HG03457 (cell line): ENCODE data around the gene ST3GAL3.
"Not testable (repeated sequence)": the region's sequence is repeated elsewhere in the genome, so short reads cannot be mapped to it uniquely, and the experiment has no call there.

Experiments
- ATAC-seq: cut with Tn5 transposase; IDR thresholded peaks from one replicate; pipeline ENCODE4 v1.9.1; 2021; ENCODE audit warnings: moderate number of reproducible peaks; ENCODE audit not compliant: unreplicated experiment

Gene ST3GAL3

DNA sequence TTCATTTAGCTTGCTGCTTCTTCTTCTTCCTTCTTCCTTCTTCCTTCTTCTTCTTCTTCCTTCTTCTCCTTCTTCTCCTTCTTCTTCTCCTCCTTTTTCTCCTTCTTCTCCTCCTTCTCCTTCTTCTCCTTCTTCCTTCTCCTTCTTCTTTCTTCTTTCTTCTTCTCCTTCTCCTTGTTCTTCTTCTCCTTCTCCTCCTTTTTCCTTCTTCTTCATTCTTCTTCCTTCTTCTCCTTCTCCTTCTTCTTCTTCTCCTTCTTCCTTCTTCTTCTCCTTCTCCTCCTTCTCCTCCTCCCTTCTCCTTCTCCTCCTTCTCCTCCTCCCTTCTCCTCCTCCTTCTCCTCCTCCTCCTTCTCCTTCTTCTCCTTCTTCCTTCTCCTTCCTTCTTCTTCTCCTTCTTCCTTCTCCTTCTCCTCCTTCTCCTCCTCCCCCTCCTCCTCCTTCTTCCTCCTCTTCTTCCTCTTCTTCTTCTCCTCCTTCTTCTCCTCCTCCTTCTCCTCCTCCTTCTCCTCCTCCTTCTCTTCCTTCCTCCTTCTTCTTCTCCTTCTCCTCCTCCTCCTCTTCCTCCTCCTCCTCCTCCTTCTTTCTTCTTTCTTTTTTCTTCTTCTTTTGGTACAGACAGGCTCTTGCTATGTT, 110.1 kb downstream of the ST3GAL3 start:
- no peak for ATAC-seq

GRCh38 chr1:43818691-43819090, 111.4 kb downstream of the ST3GAL3 start:
- no peak for ATAC-seq

DNA sequence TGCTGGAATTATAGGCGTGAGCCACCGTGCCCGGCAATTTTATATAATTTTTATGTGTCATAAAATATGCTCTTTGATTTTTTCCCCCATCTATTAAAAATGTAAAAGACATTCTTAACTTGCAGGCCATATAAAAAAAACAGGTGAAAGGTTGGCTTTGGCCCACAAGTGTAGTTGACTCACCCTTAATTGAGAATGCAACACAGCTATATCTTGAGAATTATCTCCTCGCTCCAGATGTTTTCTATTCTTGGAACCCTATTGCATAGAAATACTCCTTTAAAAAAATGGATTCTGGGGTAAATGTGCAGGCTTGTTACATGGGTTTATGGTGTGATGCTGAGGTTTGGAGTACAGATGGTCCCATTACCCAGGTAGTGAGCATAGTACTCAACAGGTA, 112.0 kb downstream of the ST3GAL3 start:
- ATAC-seq, result no peak

GRCh38 chr1:43821471-43821870, 114.1 kb downstream of the ST3GAL3 start:
- no peak for ATAC-seq

- ATAC-seq, result no peak
Measured at GRCh38 chr1:43822040-43822690, 114.8 kb downstream of the ST3GAL3 start.

- ATAC-seq, result no peak
Measured at GRCh38 chr1:43824795-43825194, 117.5 kb downstream of the ST3GAL3 start.

- no peak for ATAC-seq
Measured at GRCh38 chr1:43828574-43828973, 121.2 kb downstream of the ST3GAL3 start.

DNA sequence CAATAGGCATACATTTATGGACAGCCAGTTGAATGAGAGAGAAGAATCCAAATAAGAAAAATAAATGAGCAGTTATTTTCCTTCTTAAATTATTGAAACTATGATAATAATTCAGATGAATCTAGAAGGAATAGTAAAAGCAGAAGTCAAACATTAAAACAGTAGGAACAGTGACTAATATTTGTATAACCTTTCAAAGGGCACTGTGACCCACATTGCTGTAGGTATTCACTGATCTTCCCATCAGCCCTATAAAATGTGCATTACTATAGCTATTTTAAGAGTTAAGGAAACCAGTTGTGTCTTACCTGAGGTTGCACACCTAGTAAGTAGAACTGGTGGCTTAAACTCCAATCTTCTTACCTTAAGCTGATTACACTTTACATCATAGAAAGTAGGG, 123.5 kb downstream of the ST3GAL3 start:
- ATAC-seq, result no peak

GRCh38 chr1:43831851-43832250, 124.5 kb downstream of the ST3GAL3 start:
- no peak for ATAC-seq

DNA sequence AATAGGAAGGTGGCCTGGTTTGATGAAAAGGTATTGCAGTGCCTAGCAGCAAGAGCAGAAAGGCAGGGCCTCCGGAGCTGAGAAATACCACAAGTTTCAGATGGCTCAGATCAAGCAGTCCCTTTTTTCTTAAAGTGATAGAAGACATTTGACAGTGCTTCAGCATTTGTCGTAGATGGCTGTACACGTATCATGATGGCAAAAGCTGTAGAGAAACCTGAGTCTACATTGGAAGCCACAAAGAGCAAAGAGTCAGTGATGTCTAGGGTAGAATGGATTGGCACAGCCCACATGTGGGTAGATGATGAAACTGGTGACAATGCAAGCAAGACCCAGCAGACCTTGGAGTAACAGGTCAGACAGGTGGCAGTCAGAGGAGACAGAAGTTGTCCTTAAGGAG, 124.9 kb downstream of the ST3GAL3 start:
- no peak for ATAC-seq

GRCh38 chr1:43832998-43833397, 125.7 kb downstream of the ST3GAL3 start:
- ATAC-seq, result no peak

- not testable (repeated sequence) for ATAC-seq
Measured at GRCh38 chr1:43833902-43834279, 126.6 kb downstream of the ST3GAL3 start.

DNA sequence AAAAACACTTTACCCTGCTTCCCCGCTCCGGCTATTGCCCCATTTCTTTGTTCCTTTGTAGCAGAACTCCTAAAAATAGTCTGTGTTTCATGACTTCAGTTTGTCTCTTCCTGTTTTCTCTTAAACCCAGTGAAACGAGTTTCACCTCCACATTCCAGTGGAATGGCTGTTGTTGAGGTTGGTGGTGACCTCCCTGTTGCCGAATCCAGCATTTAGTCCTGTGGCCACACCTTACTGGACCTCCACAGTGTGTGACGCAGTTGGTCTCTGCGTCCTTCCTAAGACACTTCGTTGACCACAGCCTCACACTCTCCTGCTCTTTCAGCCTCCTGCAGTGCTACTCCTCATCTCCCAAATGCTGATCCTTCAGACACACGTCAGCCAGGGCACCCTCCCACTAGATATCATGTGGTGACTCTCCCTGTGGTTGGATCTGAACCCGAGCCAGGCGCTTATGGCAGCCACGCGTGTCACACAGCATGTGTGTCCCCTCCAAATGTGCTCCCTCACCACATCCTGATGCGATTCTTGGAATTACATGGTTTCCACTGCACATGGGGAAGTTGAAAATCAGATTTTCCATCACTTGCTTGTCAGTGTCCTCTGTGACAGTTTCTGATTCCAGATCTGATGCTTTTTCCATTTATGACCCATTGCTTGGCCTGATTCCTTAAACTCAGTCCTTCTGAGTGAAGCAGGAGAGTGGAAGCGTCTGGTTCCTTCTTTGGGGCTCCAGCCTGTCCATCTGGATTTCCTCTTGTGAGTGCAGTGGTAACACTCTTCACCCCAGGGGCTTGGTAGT, 127.1 kb downstream of the ST3GAL3 start:
- ATAC-seq, result no peak

DNA sequence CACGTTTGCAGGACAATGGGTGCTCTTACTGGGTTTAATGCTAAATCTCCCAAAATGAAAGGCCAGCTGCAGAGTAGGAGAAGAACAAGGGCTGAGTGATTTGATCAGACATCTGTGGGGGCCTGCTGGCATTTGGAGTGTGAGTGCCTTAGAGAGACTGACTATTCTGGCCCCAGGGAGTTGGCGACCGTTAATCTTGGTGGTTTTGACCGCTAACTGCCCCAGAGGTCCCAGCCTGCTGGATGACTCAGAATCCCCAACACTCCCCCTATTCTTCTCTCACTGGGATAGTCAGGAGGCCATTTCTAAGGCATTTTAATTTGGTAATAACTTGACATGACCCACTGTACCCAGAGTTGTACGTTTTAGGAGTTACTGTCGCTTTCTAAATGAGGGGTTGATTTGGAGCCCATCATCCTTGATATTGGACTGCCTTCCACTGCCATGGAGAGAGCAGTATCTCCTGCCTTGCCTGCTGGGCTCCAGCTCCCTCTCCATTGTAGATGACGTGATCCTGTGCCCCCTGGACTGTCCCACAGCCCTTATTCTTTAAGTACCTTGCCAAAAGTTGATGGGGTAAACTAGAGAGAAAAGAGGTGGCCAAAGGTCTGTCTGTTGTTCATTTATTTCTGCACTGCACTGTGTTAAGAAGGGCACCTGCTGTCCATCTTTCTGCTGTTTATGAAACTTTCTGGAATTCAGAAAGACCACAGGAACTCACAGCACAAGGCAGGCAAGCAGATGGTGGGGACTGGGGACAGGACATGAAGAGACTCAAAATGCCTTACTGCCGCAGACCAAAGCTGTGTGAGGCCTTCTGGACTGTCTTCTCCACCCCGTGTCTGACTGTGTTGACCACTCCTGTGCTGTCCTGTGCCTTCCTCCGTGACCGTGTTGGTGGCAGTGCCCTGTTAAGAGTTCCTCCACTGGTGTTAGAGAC, 128.0 kb downstream of the ST3GAL3 start:
- ATAC-seq, result no peak

- peak; percentile 44 for ATAC-seq
Measured at GRCh38 chr1:43836267-43836951, 129.1 kb downstream of the ST3GAL3 start.

DNA sequence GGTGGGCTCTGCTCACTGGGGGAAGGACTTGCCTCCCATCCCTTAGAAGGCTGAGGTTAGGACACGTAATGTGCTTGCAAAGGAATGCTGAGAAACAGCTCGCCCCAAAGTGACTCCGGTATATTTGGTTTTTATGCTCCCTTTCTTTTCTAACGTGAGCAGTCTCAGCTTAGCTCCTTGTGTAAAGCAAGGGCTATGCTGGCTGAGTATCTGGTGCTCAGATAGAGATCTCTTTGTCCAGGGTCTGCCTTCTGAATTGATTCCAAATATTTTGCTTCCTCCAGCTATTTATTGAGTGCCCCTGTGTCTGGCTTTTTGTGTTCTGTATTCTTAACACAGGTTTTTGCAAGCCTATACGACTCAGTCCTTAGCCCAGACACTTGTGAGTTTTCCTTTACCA, 131.7 kb downstream of the ST3GAL3 start:
- ATAC-seq, result no peak

- no peak for ATAC-seq
Measured at GRCh38 chr1:43841321-43842174, 134.2 kb downstream of the ST3GAL3 start.

GRCh38 chr1:43842175-43842498, 134.8 kb downstream of the ST3GAL3 start:
- no peak for ATAC-seq

GRCh38 chr1:43843684-43844083, 136.3 kb downstream of the ST3GAL3 start:
- ATAC-seq, result no peak

GRCh38 chr1:43844114-43844513, 136.8 kb downstream of the ST3GAL3 start:
- ATAC-seq, result no peak
